K562 (cell line): ENCODE results near the gene EMX2.

Source experiments
- NCOA2 ChIP-seq, 2 experiments: fragments of 450-650 bp; IDR thresholded peaks; 2 replicates each; pipeline ENCODE4 v1.6.1; 2018; ENCODE audit warnings: mild to moderate bottlenecking in 2 of 2, moderate library complexity in 1 of 2; ENCODE audit not compliant: partially characterized antibody in 2 of 2
- RAD21 ChIP-seq, 2 experiments: fragments of 250-450 bp in 1 of 2; fragments of 450-650 bp in 1 of 2; sonication (Bioruptor Pico) in 1 of 2; formaldehyde crosslinking in 1 of 2; IDR thresholded peaks in 1 of 2; conservative IDR thresholded peaks in 1 of 2; 2 replicates each; pipeline versions ENCODE4 v1.4.0 to v1.8.0; 2020 to 2022; ENCODE audit warnings: mild to moderate bottlenecking in 2 of 2, moderate library complexity in 1 of 2
- TSHZ1 ChIP-seq: fragments of 250-450 bp; sonication (Bioruptor Pico); IDR thresholded peaks from 2 replicates; pipeline ENCODE4 v1.4.0; 2020; ENCODE audit warnings: mild to moderate bottlenecking, moderate library complexity
- ZNF239 ChIP-seq: fragments of 250-450 bp; sonication (Bioruptor Pico); IDR thresholded peaks from 2 replicates; pipeline ENCODE4 v1.4.0; 2020; ENCODE audit warnings: mild to moderate bottlenecking
- TF ChIP-seq, protein P1 (sequence below), 3 experiments: IDR thresholded peaks in 2 of 3; conservative IDR thresholded peaks in 1 of 3; 2 replicates each; pipeline ENCODE4 v1.5.1; 2011 to 2012; ENCODE audit warnings: low read length in 3 of 3, mild to moderate bottlenecking in 3 of 3, control low read depth in 2 of 3, improper control_type of control experiment in 1 of 3, inconsistent platforms in 1 of 3, low read depth in 1 of 3, mixed read lengths in 1 of 3, moderate library complexity in 1 of 3; ENCODE audit not compliant: insufficient read depth in 2 of 3
- TF ChIP-seq, protein P2 (sequence below): fragments of 450-650 bp; IDR thresholded peaks from 2 replicates; pipeline ENCODE4 v1.6.1; 2016; ENCODE audit warnings: low read depth, mild to moderate bottlenecking, moderate library complexity
- TF ChIP-seq, protein P3 (sequence below), 2 experiments: fragments of 450-650 bp; formaldehyde crosslinking in 1 of 2; IDR thresholded peaks; 2 replicates each; pipeline versions ENCODE4 v1.4.0 to v1.6.1; 2014 to 2020; ENCODE audit warnings: mild to moderate bottlenecking in 2 of 2, borderline replicate concordance in 1 of 2, low read depth in 1 of 2
- TF ChIP-seq, protein P4 (sequence below), 2 experiments: fragments of 450-650 bp; IDR thresholded peaks; 2 replicates each; pipeline ENCODE4 v1.6.1; 2016

GRCh38 chr10:117578490-117578889, 35.9 kb downstream of the EMX2 start:
- TF ChIP-seq NCOA2 (IDR thresholded peaks at IDR 0.05; ENCODE audit: partially characterized antibody in 2 of 2), result no peak
- TF ChIP-seq, protein P1, sequence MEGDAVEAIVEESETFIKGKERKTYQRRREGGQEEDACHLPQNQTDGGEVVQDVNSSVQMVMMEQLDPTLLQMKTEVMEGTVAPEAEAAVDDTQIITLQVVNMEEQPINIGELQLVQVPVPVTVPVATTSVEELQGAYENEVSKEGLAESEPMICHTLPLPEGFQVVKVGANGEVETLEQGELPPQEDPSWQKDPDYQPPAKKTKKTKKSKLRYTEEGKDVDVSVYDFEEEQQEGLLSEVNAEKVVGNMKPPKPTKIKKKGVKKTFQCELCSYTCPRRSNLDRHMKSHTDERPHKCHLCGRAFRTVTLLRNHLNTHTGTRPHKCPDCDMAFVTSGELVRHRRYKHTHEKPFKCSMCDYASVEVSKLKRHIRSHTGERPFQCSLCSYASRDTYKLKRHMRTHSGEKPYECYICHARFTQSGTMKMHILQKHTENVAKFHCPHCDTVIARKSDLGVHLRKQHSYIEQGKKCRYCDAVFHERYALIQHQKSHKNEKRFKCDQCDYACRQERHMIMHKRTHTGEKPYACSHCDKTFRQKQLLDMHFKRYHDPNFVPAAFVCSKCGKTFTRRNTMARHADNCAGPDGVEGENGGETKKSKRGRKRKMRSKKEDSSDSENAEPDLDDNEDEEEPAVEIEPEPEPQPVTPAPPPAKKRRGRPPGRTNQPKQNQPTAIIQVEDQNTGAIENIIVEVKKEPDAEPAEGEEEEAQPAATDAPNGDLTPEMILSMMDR (IDR thresholded peaks at IDR 0.05 in 2 of 3, conservative IDR thresholded peaks at IDR 0.05 in 1 of 3; ENCODE audit: insufficient read depth in 2 of 3, low read depth in 1 of 3, low read length in 3 of 3), result no peak
- TF ChIP-seq, protein P2, sequence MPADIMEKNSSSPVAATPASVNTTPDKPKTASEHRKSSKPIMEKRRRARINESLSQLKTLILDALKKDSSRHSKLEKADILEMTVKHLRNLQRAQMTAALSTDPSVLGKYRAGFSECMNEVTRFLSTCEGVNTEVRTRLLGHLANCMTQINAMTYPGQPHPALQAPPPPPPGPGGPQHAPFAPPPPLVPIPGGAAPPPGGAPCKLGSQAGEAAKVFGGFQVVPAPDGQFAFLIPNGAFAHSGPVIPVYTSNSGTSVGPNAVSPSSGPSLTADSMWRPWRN, result no peak
- TF ChIP-seq, protein P3, sequence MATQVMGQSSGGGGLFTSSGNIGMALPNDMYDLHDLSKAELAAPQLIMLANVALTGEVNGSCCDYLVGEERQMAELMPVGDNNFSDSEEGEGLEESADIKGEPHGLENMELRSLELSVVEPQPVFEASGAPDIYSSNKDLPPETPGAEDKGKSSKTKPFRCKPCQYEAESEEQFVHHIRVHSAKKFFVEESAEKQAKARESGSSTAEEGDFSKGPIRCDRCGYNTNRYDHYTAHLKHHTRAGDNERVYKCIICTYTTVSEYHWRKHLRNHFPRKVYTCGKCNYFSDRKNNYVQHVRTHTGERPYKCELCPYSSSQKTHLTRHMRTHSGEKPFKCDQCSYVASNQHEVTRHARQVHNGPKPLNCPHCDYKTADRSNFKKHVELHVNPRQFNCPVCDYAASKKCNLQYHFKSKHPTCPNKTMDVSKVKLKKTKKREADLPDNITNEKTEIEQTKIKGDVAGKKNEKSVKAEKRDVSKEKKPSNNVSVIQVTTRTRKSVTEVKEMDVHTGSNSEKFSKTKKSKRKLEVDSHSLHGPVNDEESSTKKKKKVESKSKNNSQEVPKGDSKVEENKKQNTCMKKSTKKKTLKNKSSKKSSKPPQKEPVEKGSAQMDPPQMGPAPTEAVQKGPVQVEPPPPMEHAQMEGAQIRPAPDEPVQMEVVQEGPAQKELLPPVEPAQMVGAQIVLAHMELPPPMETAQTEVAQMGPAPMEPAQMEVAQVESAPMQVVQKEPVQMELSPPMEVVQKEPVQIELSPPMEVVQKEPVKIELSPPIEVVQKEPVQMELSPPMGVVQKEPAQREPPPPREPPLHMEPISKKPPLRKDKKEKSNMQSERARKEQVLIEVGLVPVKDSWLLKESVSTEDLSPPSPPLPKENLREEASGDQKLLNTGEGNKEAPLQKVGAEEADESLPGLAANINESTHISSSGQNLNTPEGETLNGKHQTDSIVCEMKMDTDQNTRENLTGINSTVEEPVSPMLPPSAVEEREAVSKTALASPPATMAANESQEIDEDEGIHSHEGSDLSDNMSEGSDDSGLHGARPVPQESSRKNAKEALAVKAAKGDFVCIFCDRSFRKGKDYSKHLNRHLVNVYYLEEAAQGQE (IDR thresholded peaks at IDR 0.05; ENCODE audit: borderline replicate concordance), result no peak
- TF ChIP-seq, protein P3 (CRISPR knock-in tag; IDR thresholded peaks at IDR 0.05; ENCODE audit: low read depth), result no peak
- TF ChIP-seq TSHZ1 (CRISPR knock-in tag), result no peak
- TF ChIP-seq RAD21 (CRISPR knock-in tag; conservative IDR thresholded peaks at IDR 0.05 in 1 of 2, IDR thresholded peaks at IDR 0.05 in 1 of 2), result no peak
- no peak for TF ChIP-seq ZNF239 (CRISPR knock-in tag)
- TF ChIP-seq, protein P4, sequence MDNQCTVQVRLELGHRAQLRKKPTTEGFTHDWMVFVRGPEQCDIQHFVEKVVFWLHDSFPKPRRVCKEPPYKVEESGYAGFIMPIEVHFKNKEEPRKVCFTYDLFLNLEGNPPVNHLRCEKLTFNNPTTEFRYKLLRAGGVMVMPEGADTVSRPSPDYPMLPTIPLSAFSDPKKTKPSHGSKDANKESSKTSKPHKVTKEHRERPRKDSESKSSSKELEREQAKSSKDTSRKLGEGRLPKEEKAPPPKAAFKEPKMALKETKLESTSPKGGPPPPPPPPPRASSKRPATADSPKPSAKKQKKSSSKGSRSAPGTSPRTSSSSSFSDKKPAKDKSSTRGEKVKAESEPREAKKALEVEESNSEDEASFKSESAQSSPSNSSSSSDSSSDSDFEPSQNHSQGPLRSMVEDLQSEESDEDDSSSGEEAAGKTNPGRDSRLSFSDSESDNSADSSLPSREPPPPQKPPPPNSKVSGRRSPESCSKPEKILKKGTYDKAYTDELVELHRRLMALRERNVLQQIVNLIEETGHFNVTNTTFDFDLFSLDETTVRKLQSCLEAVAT (IDR thresholded peaks at IDR 0.05), result no peak
